H1 (cell line): ENCODE data around the gene TUBGCP5. TPM values are rescaled to one million over a fixed set of nuclear protein-coding genes. Genes with fewer than 3 reads are reported as not detected.

ENCODE experiments used
- CTCF ChIA-PET: fragments of 300-600 bp; sonication (Branson Sonifier 250); formaldehyde crosslinking; loops from one replicate; lab custom pipeline; 2021; ENCODE audit not compliant: partially characterized antibody; lab: Charles Lee
- POLR2A ChIA-PET: fragments of 300-600 bp; sonication (Branson Sonifier 250); formaldehyde crosslinking; loops from one replicate; lab custom pipeline; 2021; ENCODE audit warnings: inconsistent platforms; ENCODE audit not compliant: partially characterized antibody; lab: Charles Lee
- DNase-seq, 2 experiments: peaks; one replicate each; pipeline versions ENCODE4 v3.0.0 to v3.0.0-alpha.2; 2010 to 2022; ENCODE audit warnings: low spot score in 2 of 2, low read depth in 1 of 2, mixed read lengths in 1 of 2
- FAIRE-seq: peaks from 2 replicates; lab custom pipeline; 2011; peaks lifted over from hg19 to GRCh38; lab: Jason Lieb, UNC
- H2AFZ ChIP-seq: 2 replicates; pipeline ENCODE4 v1.8.1; 2012; ENCODE audit warnings: low read length, inconsistent platforms
- H2AK5ac ChIP-seq: 2 replicates; pipeline ENCODE4 v1.6.1; 2013; ENCODE audit warnings: low read depth, low read length
- H2BK120ac ChIP-seq: replicated peaks from 2 replicates; pipeline ENCODE3; 2013; ENCODE audit warnings: low read depth, low read length, inconsistent platforms
- H2BK12ac ChIP-seq: 2 replicates; pipeline ENCODE4 v1.6.1; 2013; ENCODE audit warnings: low read depth, low read length
- H2BK15ac ChIP-seq: 2 replicates; pipeline ENCODE4 v1.6.1; 2013; ENCODE audit warnings: low read length
- H2BK20ac ChIP-seq: 2 replicates; pipeline ENCODE4 v1.6.1; 2013; ENCODE audit warnings: low read length
- H2BK5ac ChIP-seq: 2 replicates; pipeline ENCODE4 v1.6.1; 2013; ENCODE audit warnings: low read depth, low read length
- H3K14ac ChIP-seq: 2 replicates; pipeline ENCODE4 v1.6.1; 2013; ENCODE audit warnings: inconsistent platforms; ENCODE audit not compliant: insufficient read length
- H3K18ac ChIP-seq: 2 replicates; pipeline ENCODE4 v1.6.1; 2013; ENCODE audit warnings: low read length; ENCODE audit errors: extremely low read depth
- H3K23ac ChIP-seq: 2 replicates; pipeline ENCODE4 v1.6.1; 2013; ENCODE audit warnings: inconsistent platforms; ENCODE audit not compliant: insufficient read length
- H3K23me2 ChIP-seq: 2 replicates; pipeline ENCODE4 v1.6.1; 2013; ENCODE audit warnings: low read depth, low read length
- H3K27ac ChIP-seq: 2 replicates; pipeline ENCODE4 v1.6.1; 2011; ENCODE audit warnings: low read depth, low read length, inconsistent platforms
- H3K27me3 ChIP-seq, 4 experiments: replicated peaks in 1 of 4; 1 replicate in 1 of 4; 2 replicates in 3 of 4; pipeline versions ENCODE4 v1.6.1 to v1.8.1; 2011 to 2013; ENCODE audit warnings: low read length in 3 of 4, mild to moderate bottlenecking in 3 of 4, inconsistent platforms in 2 of 4, mixed read lengths in 2 of 4, moderate library complexity in 1 of 4; ENCODE audit not compliant: control insufficient read depth in 3 of 4, insufficient read depth in 3 of 4; ENCODE audit errors: extremely low read depth in 1 of 4
- H3K36me3 ChIP-seq, 4 experiments: 2 replicates each; pipeline versions ENCODE4 v1.6.1 to v1.8.1; 2011 to 2013; ENCODE audit warnings: mild to moderate bottlenecking in 4 of 4, low read length in 3 of 4, moderate library complexity in 2 of 4, control low read depth in 1 of 4, inconsistent platforms in 1 of 4; ENCODE audit not compliant: insufficient read depth in 4 of 4, control insufficient read depth in 2 of 4
- H3K4ac ChIP-seq: replicated peaks from 2 replicates; pipeline ENCODE3; 2013; ENCODE audit warnings: low read length, low read depth, mixed read lengths, inconsistent platforms; ENCODE audit not compliant: insufficient read length
- H3K4me1 ChIP-seq, 4 experiments: replicated peaks in 1 of 4; 1 replicate in 1 of 4; 2 replicates in 3 of 4; pipeline versions ENCODE4 v1.6.1 to v1.8.1; 2011 to 2013; ENCODE audit warnings: low read length in 3 of 4, inconsistent platforms in 2 of 4, mixed read lengths in 1 of 4; ENCODE audit not compliant: insufficient read depth in 4 of 4, control insufficient read depth in 3 of 4
- H3K4me2 ChIP-seq, 2 experiments: 2 replicates each; pipeline versions ENCODE4 v1.6.1 to v1.8.1; 2011 to 2013; ENCODE audit warnings: low read depth in 2 of 2, low read length in 2 of 2, control low read depth in 1 of 2, inconsistent platforms in 1 of 2, mild to moderate bottlenecking in 1 of 2; ENCODE audit not compliant: insufficient read depth in 1 of 2
- H3K4me3 ChIP-seq, 4 experiments: fragments of 200-600, 300-600 bp in 1 of 4; sonication (generic), shearing (Covaris generic), sonication (Bioruptor Twin) in 1 of 4; 2 replicates each; pipeline versions ENCODE4 v1.5.1 to v1.8.1; 2011 to 2016; ENCODE audit warnings: low read length in 4 of 4, low read depth in 3 of 4, control low read depth in 2 of 4, inconsistent platforms in 2 of 4, mild to moderate bottlenecking in 2 of 4, mixed read lengths in 1 of 4, moderate library complexity in 1 of 4; ENCODE audit not compliant: insufficient read depth in 2 of 4; ENCODE audit errors: extremely low read depth in 1 of 4
- H3K56ac ChIP-seq: replicated peaks from 2 replicates; pipeline ENCODE3; 2013; ENCODE audit warnings: low read depth, mild to moderate bottlenecking, mixed read lengths, low read length, inconsistent platforms; ENCODE audit not compliant: insufficient read length
- H3K79me1 ChIP-seq: 2 replicates; pipeline ENCODE4 v1.6.1; 2013; ENCODE audit warnings: low read depth, low read length, control low read depth
- H3K79me2 ChIP-seq, 2 experiments: 2 replicates each; pipeline versions ENCODE4 v1.6.1 to v1.8.1; 2012 to 2013; ENCODE audit warnings: low read length in 2 of 2, mild to moderate bottlenecking in 2 of 2, inconsistent platforms in 1 of 2; ENCODE audit not compliant: insufficient read depth in 2 of 2, control insufficient read depth in 1 of 2
- H3K9ac ChIP-seq, 4 experiments: replicated peaks in 1 of 4; 1 replicate in 1 of 4; 2 replicates in 3 of 4; pipeline versions ENCODE4 v1.6.1 to v1.8.1; 2011 to 2013; ENCODE audit warnings: low read depth in 3 of 4, low read length in 3 of 4, control low read depth in 2 of 4, mild to moderate bottlenecking in 2 of 4, moderate library complexity in 2 of 4, inconsistent platforms in 1 of 4; ENCODE audit errors: extremely low read depth in 1 of 4
- H3K9me3 ChIP-seq, 2 experiments: 2 replicates each; pipeline versions ENCODE4 v1.6.1 to v1.8.1; 2012 to 2013; ENCODE audit warnings: mild to moderate bottlenecking in 2 of 2, moderate library complexity in 2 of 2, control low read depth in 1 of 2, inconsistent platforms in 1 of 2, low read depth in 1 of 2, low read length in 1 of 2, mixed read lengths in 1 of 2; ENCODE audit not compliant: insufficient read depth in 2 of 2
- H4K20me1 ChIP-seq, 2 experiments: replicated peaks in 1 of 2; 2 replicates each; pipeline versions ENCODE3 to v1.8.1; 2011 to 2013; ENCODE audit warnings: inconsistent platforms in 2 of 2, low read length in 2 of 2, mild to moderate bottlenecking in 1 of 2; ENCODE audit not compliant: insufficient read depth in 2 of 2, control insufficient read depth in 1 of 2
- H4K5ac ChIP-seq: 2 replicates; pipeline ENCODE4 v1.6.1; 2013; ENCODE audit warnings: low read length, low read depth, mixed read lengths, inconsistent platforms; ENCODE audit not compliant: insufficient read length
- H4K8ac ChIP-seq: 2 replicates; pipeline ENCODE4 v1.8.0; 2013; ENCODE audit warnings: mild to moderate bottlenecking, moderate library complexity, low read length, inconsistent platforms; ENCODE audit not compliant: insufficient read depth; ENCODE audit errors: extremely low read depth
- H4K91ac ChIP-seq: replicated peaks from 2 replicates; pipeline ENCODE3; 2013; ENCODE audit warnings: low read length, mixed read lengths, inconsistent platforms; ENCODE audit not compliant: insufficient read length
- ASH2L ChIP-seq: fragments of 200-600, 300-600 bp; sonication (generic); IDR thresholded peaks from one replicate; pipeline ENCODE4 v1.7.1; 2017; ENCODE audit warnings: low read length
- ATF2 ChIP-seq: IDR thresholded peaks from 2 replicates; pipeline ENCODE4 v1.6.1; 2012; ENCODE audit warnings: low read length, inconsistent platforms
- ATF3 ChIP-seq: IDR thresholded peaks from 2 replicates; pipeline ENCODE4 v1.6.1; 2011; ENCODE audit warnings: low read depth, mild to moderate bottlenecking, low read length; ENCODE audit not compliant: insufficient read depth
- BRCA1 ChIP-seq: IDR thresholded peaks from 2 replicates; pipeline ENCODE4 v1.6.1; 2012; ENCODE audit warnings: low read depth, low read length, improper control_type of control experiment
- CBX8 ChIP-seq: fragments of 300-800, 300-1000 bp; sonication (generic); IDR thresholded peaks from 2 replicates; pipeline ENCODE4 v1.7.1; 2016; ENCODE audit warnings: low read depth, low read length, borderline replicate concordance
- CREB1 ChIP-seq: IDR thresholded peaks from 2 replicates; pipeline ENCODE4 v1.6.1; 2012; ENCODE audit warnings: inconsistent platforms
- GABPA ChIP-seq: IDR thresholded peaks from 2 replicates; pipeline ENCODE4 v1.6.1; 2011; ENCODE audit warnings: mild to moderate bottlenecking, low read length, moderate library complexity, borderline replicate concordance; ENCODE audit not compliant: insufficient read depth
- KDM1A ChIP-seq: fragments of 200-600, 300-600 bp; sonication (generic); IDR thresholded peaks from 2 replicates; pipeline ENCODE4 v1.7.1; 2016; ENCODE audit warnings: mild to moderate bottlenecking, low read length, borderline replicate concordance
- NANOG ChIP-seq: IDR thresholded peaks from 2 replicates; pipeline ENCODE4 v1.6.1; 2011; ENCODE audit warnings: low read length, low read depth, mild to moderate bottlenecking, inconsistent platforms; ENCODE audit not compliant: insufficient read depth, poor library complexity, severe bottlenecking
- POLR2A ChIP-seq, 2 experiments: IDR thresholded peaks; 1 replicate in 1 of 2; 2 replicates in 1 of 2; pipeline ENCODE4 v1.6.1; 2011; ENCODE audit warnings: low read depth in 2 of 2, low read length in 2 of 2, mild to moderate bottlenecking in 2 of 2; ENCODE audit errors: control extremely low read depth in 1 of 2
- POLR2AphosphoS5 ChIP-seq: IDR thresholded peaks from 2 replicates; pipeline ENCODE4 v1.6.1; 2011; ENCODE audit warnings: low read depth, low read length
- WGBS, 2 experiments: shearing (Covaris generic) in 1 of 2; methylation state at CpG; one replicate each; pipeline versions ENCODE4 v1.1.6 to v1.1.7; 2013 to 2015; ENCODE audit warnings: low lambda C conversion rate in 2 of 2, mixed read lengths in 2 of 2, inconsistent platforms in 1 of 2, low coverage in 1 of 2, missing lambda C conversion rate in 1 of 2; ENCODE audit not compliant: insufficient replicate concordance in 2 of 2, insufficient coverage in 1 of 2, insufficient read length in 1 of 2; ENCODE audit errors: extremely low coverage in 1 of 2, missing lambda C conversion rate in 1 of 2; 5-methylcytosine and 5-hydroxymethylcytosine counted together
- polyA plus RNA-seq, 7 experiments: library from polyadenylated mRNA; depleted of rRNA in 3 of 7; stranded (reverse) in 5 of 7; unstranded in 2 of 7; fragments of >200 nt in 5 of 7; fragments of 200-250 nt in 2 of 7; gene quantifications; 1 replicate in 5 of 7; 2 replicates in 1 of 7; 4 replicates in 1 of 7; pipeline versions ENCODE4 v1.2.1 to v1.2.3, GENCODE V29; 2011 to 2013; ENCODE audit warnings: missing spikeins in 2 of 7, mixed read lengths in 2 of 7
- total RNA-seq: library from RNA; stranded (reverse); fragmentation: NEBNext Ultra II Directional; extraction: Animal tissue kit (Norgen Biotek cat#: 25700); gene quantifications from 2 replicates; pipeline ENCODE4 v1.2.1, GENCODE V29; 2021

TUBGCP5 gene
- total and polyA plus RNA-seq, 2 of the 8 experiments (the other 6 are each of a cell fraction or from before 2014, with no cell fraction given): 6.3 to 12.5 TPM

GRCh38 chr15:23079766-23080165 is 40.4 kb upstream of the TUBGCP5 start:
- Histone ChIP-seq H4K8ac (no peak overlapping the region), H3K27ac (no peak overlapping the region), H3K36me3 (no peaks in the 10 kb centered on the region), H2BK20ac (no peak overlapping the region), H2AFZ (no peak overlapping the region), H2BK5ac (no peak overlapping the region), H3K4me2 (no peak overlapping the region), H2AK5ac (no peak overlapping the region), H3K79me2 (no peaks in the 10 kb centered on the region), H2BK120ac (no peak overlapping the region), H2BK15ac (no peak overlapping the region), H3K23me2 (no peaks in the 10 kb centered on the region), H4K20me1 (no peaks in the 10 kb centered on the region), H3K9me3 (peaks cover 0 to 34% of the 10 kb centered on the region in 2 experiments; a peak in 3 of 4 replicates), H3K27me3 (no peaks in the 10 kb centered on the region), H4K5ac (no peak overlapping the region), H3K56ac (no peak overlapping the region), H3K4me1 (no peaks in the 10 kb centered on the region), H3K18ac (no peak overlapping the region), H3K9ac (no peak overlapping the region), H3K4me3 (no peak overlapping the region), H3K23ac (no peak overlapping the region), H3K4ac (no peak overlapping the region), H3K14ac (no peak overlapping the region), H4K91ac (no peak overlapping the region), H3K79me1 (no peaks in the 10 kb centered on the region), H2BK12ac (no peak overlapping the region)
- ChIA-PET CTCF (interaction anchor here (0.9 to 1.5 kb wide), 4 partner anchors 10 to 44 kb away, joined by 3 to 4 read pairs (median 4); partner anchors contain the start of gene TUBGCP5), POLR2A (no interaction called here)
- FAIRE-seq (no peak), DNase-seq (no peak)
- no peak for TF ChIP-seq NANOG
- no peak for TF ChIP-seq ATF2
- no peak for TF ChIP-seq POLR2A (IDR thresholded peaks at IDR 0.05; ENCODE audit: control extremely low read depth in 1 of 2, low read depth in 2 of 2, low read length in 2 of 2)
- TF ChIP-seq POLR2AphosphoS5: no peak
- TF ChIP-seq GABPA: no peak
- no peak for TF ChIP-seq KDM1A
- TF ChIP-seq CREB1: no peak
- no peak for TF ChIP-seq ASH2L
- TF ChIP-seq BRCA1: no peak
- no peak for TF ChIP-seq ATF3
- no peak for TF ChIP-seq CBX8
- 90% methylated on average over 7 of the region's 7 CpGs; no CpG with 5 or more reads in 1 of the 2 experiments for WGBS, 2 experiments
